NCI-H1417 (cell line): ENCODE measurements around the gene CNGB1.

Experiments used
- DNase-seq, 3 experiments: peaks; one replicate each; lab custom pipeline; 2025; lab: John Stamatoyannopoulos, UW

Gene CNGB1

DNA sequence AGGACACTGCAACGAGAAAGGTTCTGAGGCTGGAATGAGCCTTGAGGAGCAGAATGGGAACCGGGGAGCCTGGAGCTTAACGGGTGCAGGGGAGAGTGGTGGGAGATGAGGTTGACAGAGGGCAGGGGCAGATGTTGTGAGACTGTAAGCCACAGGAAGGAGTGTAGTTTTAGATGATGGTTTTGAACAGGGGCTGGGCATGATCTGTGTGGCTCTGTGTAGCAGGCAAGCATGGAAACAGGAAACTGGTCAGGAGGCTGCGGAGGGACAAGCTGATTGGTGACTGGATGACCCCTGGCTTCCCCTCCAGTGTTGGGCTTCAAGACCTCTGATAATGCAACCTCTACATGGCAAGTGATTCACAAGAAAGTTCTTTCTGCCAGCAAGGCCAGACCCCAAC lies 1.4 kb upstream of the CNGB1 start:
- DNase-seq, result no peak

DNA sequence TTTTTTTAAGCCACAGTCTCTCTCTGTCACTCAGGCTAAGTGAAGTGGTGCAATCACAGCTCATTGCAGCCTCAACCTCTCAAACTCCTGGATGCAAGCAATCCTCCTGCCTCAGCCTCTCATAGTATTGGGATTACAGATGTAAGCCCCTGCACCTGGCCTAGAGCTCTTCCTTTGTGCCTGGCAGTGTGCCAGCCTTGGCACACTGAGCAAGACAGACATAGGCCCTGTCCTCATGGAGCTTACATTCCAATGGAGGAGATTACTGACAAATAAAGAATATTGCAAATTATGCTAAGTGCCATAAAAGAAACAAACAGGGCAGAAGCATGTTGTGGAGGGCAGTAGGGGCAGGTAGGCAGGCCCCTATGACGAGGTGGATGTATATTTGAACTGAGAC lies 920 bp upstream of the CNGB1 start:
- no peak for DNase-seq

DNA sequence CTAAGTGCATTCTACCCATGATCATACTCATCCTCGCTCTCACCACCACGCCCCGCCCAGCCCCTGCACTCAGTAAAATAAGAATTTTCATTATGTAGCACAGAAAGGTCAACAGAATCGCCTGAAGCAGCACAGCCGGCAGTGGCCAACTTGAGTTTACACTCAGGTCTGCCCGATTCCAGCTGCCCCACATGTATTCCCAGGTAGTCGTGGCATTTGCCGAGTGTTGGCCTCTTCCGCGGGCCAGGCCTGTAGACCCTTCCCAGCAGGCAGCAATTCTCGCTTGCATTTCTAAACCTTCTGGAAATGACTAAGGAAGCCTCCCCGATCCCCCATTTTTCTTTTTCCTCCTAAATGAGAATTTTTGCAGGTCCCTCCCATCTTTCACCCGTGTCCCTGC lies 609 bp downstream of the CNGB1 start:
- no peak for DNase-seq

DNA sequence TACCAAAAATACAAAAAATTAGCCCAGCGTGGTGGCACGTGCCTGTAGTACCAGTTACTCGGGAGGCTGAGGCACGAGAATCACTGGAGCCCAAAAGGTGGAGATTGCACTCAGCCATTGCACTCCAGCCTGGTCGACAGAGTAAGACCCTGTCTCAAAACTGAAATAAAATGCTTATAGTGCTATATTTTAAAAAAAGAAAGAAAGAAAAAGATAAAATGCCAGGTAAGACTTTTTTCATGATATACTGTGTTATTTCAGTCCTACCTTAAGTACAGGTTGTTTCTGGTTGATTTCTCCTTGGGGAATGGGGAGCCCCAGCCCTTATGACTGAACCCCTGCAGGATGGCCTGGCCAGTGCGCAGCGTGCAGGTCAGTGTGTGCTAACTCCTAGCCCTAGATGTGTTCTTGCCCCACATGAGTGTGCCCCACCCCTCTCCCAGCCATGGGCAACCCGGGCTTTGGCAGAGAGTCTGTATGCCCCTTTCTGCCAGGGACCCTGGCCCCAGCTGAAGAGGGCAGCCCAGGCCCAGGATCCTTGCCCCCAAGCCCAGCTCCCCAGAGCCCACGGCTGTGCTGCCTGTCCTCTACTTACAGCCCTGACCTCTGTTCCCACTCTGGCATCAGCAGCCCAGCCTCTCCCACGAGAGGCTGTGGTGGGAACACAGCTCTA lies 1.3 kb downstream of the CNGB1 start:
- no peak for DNase-seq

DNA sequence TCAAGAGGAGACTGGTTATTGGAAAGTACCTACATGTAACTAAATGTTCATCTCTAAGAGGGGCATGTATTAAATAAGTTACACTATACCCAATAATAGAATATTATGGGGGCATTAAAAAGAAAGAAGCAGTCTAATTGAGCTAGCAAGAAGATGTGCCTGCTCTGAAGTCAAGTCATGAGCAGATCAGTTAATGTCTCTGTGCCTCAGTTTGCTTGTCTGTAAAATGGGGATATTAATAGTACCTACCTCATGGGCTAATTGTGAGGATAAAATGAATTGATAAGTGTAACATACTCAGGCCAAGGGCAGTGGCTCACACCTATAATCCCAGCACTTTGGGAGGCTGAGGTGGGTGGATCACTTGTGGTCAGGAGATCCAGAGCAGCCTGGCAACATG lies 3.0 kb downstream of the CNGB1 start:
- DNase-seq, result no peak

DNA sequence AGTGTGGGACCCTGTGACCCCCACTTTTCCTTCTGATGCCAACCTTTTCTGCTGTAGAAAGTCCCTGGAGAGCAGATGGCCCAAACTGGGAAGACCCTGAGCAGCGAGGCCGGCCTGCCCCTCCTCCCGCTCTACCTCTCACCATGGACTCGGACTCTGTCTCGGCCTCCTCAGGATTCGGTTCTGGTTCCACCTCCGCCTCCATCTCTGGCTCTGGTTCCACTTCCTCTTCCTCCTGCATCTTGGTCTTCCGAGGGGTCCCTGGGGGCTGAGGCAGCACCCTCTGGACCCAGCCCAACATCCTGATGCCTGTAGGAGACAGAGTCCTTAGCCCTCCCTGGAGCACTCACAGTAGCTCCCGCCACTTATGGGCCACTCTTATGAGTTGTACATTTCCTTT lies 3.9 kb downstream of the CNGB1 start:
- no peak for DNase-seq

DNA sequence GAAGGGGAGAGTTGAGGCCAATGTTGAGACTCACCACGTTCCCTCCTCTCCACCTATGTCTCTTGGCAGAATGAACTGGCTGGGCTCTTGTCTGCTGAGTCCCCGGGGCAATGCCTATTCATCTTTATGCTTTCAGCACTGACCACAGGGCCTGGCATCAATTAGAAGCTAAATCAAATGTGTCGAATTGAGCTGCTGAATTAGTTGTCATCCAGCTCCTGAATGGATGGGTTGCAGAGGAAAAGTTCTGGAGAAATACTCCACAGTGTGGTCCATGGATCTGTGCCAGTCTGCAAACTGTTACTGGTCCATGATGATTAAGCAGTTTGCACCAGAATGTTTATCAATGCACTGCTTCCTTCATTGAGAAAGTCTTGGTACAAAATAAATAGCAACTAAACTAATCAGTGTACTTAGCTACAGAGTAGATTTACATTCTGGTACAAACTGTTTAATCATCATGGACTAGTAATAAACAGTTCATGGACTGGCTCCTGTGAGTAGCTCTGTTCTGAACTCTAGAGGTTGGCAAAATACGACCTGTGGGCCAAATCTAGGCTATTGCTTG lies 4.6 kb downstream of the CNGB1 start:
- no peak for DNase-seq

DNA sequence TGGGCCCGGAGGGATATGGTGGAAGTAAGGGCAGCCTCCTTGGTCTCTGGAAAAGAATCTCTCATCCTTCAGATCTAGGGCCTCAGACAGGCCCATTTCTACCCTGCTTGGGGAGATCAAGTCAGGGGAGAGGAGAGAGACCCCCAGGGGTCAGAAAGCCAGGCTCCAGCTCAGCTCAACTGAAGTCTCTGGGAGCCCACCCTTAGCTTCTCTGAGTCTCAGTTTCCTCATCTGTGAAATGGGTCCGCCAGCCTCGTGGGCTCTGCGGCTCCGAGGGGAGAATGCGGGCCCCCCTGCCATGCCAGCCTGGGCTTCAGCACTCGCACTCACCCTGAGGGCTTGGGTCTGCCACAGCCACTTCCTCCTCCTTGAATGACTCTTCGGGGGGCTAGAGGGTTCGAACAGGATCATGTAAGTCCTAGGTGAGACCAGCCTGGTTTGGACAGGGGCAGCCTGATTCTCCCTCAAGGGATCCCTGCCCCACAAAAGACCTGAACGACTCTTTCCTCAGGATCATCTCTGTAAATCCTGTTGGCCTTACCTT lies 6.7 kb downstream of the CNGB1 start:
- no peak for DNase-seq

DNA sequence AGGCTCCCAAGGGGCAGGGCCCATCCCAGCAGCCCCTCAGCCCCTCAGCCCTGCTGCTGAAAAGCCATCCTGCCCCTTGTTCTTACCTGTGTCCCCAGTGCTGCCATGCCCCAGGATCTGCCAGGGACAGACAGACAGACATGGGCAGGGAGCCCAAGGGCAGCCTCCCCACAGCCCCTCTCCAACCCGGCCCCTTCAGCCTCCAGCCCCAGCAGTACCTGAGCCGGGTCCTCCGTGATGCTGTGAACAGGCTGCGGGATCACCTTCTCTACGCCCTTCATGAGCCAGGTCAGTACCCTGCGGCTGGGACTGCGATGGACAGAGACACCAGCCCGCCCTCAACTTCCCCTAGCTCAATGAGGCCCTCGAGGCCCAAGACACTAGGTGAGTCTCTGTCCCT lies 8.2 kb downstream of the CNGB1 start:
- no peak for DNase-seq

DNA sequence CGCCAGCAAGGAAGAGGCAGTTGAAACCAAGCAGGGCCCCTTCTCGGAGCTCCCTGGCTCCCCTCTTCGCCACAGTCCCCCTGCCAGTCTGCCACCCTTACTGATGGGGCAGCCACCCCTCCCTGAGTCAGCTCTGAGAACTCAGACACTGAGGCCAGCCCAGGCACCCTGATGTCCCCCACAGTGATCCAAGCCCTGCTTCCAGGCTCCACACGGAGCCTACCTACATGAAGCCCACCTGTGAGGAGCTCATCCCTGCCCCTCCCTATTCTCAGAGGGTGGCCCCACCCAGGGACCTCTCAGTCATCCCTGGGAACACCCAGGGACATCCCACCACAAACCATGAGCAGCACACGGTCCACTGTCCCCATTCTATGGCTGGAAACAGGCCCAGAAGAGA lies 8.9 kb downstream of the CNGB1 start:
- no peak for DNase-seq

DNA sequence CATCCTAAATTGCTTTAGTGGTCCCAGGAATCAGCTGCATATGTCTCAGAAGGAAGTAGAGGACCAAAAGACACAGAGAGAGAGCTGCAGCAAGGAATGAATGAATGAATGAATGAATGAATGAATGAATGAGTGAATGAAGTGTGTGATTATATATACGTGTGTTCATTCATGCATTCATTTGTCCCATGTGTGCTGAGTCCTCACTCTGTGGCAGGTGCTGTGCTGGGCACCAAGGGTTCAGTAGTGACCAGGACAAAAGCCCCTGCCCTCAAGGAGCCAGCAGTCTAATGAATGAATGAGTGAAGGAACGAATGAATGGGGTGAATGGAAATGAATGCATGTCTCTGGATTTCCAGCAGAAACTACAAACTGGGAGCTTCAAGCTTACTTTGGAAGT lies 9.4 kb downstream of the CNGB1 start:
- no peak for DNase-seq

DNA sequence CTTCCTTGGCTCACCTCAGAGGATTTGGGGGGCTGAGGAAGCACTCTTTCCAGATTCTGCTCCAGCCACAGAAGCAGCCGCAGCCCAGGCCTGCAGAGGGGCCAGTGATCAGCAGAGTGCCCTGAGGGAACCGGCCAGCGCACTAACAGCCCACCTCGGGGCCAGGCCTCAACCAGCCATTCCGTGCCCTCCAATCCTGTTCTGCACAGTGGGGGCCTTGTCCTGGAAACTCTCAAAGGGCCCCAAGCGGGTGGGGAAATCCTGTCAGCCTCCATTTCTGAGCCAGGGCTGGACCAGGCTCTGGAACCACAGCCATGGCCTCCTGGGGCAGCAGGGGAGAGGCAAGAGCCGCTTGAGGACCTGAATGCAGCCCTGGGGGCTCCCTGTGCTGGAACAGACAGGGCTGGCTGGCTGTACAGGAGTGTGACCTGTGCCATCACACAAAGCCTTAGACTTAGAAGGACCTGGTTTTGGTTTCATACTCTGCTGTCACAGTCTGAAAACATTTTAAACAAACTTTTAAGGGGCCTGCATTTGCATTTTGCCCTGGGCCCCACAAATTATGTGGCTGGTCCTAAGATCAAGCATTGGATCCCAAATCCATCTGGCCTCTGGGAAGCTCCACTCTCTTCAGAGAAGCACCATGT lies 10.0 kb downstream of the CNGB1 start:
- DNase-seq, result no peak

DNA sequence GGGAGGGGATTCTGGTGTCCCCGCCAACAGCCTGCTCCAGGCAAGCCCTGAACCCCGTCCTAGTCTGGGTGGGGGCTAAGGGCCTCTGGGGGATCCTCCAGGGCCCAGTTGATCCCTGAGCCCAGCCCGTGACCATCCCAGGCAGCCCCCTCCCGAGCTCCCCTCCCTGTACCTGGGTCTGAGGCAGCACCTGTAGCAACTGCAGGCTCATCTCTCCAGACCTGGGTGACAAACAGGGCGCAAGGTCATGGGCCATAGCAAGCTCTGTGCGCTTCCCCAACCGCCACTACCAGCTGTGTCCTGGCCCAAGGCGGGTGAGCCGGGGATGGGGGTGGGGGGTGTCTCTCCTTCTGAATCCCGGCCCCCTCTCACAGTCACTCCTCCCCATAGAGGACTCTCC lies 10.6 kb downstream of the CNGB1 start:
- DNase-seq, result no peak

DNA sequence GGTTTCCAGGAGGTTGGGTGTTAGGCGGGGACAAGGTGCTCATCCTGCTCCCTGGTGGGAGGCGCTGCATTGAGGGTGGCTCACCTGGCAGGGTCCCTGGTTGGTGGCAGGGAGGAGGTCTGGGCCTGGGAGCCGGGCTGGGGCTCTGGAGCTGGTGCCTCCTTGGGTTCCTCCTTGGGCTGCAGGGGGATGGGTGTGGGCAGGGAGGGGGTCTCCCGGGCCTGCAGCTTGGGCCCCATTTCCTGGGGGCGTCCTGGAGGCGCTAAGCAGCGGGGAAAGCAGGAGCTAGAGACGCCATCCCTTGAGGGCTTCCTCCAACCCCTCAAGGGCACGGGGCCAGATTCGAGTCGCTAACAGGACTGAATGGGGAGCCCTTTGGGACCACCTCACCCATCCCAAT lies 11.1 kb downstream of the CNGB1 start:
- DNase-seq, result no peak

DNA sequence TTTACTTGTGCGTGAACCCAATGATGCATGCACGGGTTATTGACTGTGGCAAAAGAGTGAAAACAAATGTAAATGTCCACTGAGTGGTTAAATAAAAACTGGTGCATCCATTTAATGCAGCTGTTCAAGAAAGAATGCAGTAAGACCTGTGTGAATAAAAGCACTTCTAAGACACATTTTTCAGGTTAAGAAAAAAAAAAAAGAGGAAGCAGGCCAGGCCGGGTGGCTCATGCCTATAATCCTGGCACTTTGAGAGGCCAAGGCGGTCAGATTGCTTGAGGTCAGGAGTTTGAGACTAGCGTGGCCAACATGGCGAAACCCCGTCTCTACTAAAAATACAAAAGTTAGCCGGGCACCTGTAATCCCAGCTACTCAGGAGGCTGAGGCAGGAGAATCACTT lies 11.8 kb downstream of the CNGB1 start:
- no peak for DNase-seq

DNA sequence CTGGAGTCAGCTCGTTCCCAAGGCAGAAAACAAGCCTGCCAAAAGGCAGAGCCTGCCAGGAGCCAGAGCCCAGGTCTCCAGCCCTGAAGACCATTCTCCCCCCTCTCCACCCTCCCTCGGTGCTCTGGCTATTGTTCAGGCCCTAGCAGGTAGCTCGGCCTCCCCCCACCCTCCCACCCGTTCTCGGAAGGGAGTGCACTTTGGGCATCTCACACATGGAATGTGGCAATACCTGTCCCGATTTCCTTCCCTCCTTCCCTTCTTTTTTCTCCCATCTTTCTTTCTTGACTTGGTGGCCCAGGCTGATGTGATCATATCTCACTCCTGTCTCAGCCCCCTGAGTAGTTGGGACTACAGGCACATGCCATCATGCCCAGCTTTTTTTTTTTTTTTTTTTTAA lies 12.4 kb downstream of the CNGB1 start:
- no peak for DNase-seq

DNA sequence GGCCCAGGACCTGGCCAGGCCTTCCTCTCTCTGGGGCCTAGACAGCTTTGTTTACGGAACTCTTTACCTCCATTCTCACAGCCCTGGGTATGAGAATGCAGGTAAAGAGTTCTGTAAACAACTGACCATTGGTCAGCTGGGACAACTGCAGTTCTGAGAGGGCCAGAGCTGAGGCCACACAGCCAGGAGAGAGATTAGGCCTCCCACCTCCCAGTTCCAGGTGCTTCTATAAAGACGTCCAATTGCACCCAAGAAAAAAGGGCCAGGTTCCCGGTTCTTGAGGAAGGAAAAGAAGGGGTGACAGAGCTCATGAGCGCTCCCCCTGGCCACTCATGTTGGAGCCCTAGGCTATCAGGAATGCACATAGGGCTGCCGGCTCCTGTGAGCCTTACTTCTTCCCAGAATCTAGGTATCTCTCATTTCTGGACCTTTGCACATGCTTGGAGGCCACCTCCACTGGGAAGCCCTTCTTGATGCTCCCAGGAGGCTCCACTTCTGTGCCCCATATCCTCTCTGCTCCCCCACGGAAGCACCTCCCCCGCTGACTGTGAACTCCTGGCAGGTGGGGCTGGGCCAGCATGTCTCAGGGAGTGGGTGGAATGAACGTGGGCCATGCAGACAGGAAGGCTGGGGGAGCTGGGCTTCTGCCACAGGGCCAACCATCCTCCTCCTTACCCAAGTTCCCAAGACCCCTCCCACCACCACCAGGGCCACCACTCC lies 13.1 kb downstream of the CNGB1 start:
- DNase-seq, result no peak

DNA sequence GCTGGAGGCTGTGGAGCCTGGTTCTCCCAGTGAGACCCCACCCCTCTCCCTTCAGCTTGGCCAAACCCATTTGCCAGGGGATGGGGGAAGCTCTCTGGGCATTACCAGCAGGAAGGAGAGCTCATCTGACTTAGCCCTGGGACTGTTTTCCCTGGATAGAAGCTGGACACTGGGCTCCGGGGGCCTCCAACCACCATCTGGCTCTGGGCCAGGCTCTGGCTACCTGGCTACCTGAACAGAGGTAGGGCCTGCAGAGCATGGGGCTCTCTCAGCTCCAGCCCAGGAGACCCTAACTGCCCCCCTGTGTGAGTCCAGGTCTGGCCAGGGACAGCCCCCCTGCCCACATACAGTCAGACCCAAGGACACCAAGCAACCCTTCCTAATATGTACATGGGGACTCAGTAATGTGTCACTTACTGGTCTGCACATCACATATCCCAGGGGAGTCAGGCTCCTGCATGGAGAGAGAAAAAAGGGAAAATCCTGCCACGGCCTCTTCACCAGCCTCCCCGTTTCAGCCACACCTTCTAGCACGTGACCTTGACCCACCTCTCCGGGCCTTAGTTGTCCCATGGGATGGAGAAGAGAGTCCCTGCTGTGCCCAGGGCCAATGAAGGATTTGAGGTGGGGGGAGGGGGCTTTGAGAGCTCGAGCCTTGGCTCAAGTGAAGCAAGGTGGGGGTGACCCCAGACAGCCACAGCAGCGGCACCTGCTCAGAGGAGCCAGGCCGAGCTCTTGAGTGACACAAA lies 13.8 kb downstream of the CNGB1 start:
- DNase-seq, result peak in 1 of 3 experiments; percentile 27

DNA sequence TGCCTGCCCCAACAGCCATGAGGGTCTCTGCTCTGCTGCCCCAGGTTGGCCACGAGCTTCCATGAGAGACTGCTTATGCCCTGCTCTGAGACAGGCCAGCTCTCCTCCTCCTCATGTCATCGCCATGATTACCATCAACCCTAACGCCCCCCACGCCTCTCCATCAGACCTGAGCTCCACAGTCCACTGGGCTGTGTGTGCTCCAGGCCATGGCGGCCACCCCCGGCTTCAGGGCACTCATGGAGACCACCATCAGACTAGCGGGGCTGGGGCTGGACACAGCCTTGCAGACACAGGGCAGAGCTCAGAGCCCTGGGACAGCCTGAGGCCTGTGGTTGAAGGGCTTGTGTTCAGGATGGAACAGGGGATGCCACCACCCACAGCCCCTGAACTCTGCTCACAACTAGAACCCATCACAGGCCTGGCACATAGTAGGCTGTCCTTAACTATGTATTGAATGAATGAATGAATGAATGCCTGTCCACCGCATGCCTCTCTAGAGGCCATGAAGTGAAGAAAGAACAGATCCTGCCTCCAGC lies 14.6 kb downstream of the CNGB1 start:
- DNase-seq, result no peak

DNA sequence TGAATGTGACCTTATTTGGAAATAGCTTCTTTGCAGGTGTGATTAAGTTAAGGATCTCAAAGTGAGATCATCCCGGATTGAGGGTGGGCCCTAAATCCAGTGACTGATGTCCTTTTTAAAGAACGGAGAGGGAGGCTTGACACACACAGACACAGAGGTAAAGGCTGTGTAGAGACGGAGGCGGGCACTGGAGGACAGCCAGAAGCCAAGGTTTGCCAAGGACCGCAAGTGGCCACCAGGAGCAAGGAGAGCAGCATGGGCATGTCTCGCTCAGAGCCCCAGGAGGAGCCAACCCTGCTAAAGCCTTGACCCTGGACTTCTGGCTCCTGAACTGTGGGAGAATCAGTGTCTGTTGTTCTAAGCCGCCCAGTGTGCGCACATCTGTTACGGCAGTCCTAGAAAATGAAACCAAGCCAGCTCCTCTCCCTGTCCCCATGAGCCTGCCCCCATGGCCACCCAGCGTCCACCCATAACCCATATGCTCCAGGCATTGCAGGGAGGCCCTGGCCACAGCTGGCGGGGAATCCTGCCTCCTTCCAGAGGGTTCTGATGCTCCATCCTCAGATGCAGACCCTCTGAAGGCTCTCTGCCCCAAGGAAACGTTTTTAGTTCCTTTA lies 15.2 kb downstream of the CNGB1 start:
- DNase-seq, result no peak

DNA sequence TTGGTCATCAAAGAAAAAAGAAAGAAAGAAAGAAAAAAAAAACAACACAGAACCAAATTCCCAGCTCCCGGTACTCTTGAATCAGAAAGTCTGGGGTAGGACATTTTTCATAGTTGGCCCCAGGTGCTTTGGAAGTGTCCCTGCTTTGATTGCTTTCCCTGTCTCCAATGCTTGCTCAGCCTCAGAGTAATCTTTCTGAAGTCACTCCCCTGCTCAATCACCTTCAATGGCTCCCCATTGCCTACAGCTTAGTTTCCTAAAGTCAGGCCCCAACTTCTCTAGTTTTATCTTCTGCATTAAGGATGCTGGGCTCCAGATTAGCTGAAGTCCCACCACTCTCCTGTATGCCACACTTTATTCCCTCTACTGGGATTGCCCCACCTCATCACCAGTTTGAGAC lies 17.1 kb downstream of the CNGB1 start:
- no peak for DNase-seq
